Loucy (cell line): ENCODE data around the gene DHRS3.

Source experiments
- H2AFZ ChIP-seq: fragments of 200-600 bp; sonication (generic); 2 replicates; pipeline ENCODE4 v1.6.0; 2016; ENCODE audit warnings: antibody characterized with exemption, mild to moderate bottlenecking, low read length, moderate library complexity
- H3F3A ChIP-seq: fragments of 200-600 bp; 2 replicates; pipeline ENCODE4 v1.6.0; 2016; ENCODE audit warnings: antibody characterized with exemption, low read depth, mild to moderate bottlenecking
- H3K27me3 ChIP-seq: fragments of 200-600 bp; sonication (generic); 2 replicates; pipeline ENCODE4 v1.6.1; 2014; ENCODE audit warnings: low read length, mild to moderate bottlenecking; ENCODE audit not compliant: insufficient read depth, poor library complexity, severe bottlenecking
- H3K36me3 ChIP-seq: fragments of 200-600 bp; sonication (generic); 2 replicates; pipeline ENCODE4 v1.6.1; 2016; ENCODE audit warnings: low read length; ENCODE audit not compliant: insufficient read depth
- H3K4me1 ChIP-seq: fragments of 200-600 bp; sonication (generic); 2 replicates; pipeline ENCODE4 v1.5.1; 2014; ENCODE audit warnings: low read length, mild to moderate bottlenecking; ENCODE audit not compliant: insufficient read depth, poor library complexity, severe bottlenecking
- H3K4me2 ChIP-seq: fragments of 200-600 bp; sonication (generic); 2 replicates; pipeline ENCODE4 v1.6.0; 2014; ENCODE audit warnings: antibody characterized with exemption, low read length, low read depth, mild to moderate bottlenecking; ENCODE audit not compliant: poor library complexity, severe bottlenecking
- H3K4me3 ChIP-seq: fragments of 200-600 bp; sonication (generic); 2 replicates; pipeline ENCODE4 v1.5.1; 2014; ENCODE audit warnings: low read length, mild to moderate bottlenecking, mixed read lengths; ENCODE audit not compliant: poor library complexity, severe bottlenecking
- H3K79me2 ChIP-seq: fragments of 200-600 bp; sonication (generic); 2 replicates; pipeline ENCODE4 v1.6.1; 2014; ENCODE audit warnings: low read length; ENCODE audit not compliant: insufficient read depth
- H3K9ac ChIP-seq: fragments of 200-600 bp; sonication (generic); 2 replicates; pipeline ENCODE4 v1.6.0; 2014; ENCODE audit warnings: mild to moderate bottlenecking, low read depth, low read length, moderate library complexity; ENCODE audit not compliant: poor library complexity, severe bottlenecking
- H3K9me2 ChIP-seq: fragments of 200-600 bp; sonication (generic); replicated peaks from 2 replicates; pipeline ENCODE4 v1.6.1; 2016; ENCODE audit warnings: low read depth, low read length, mixed read lengths
- H3K9me3 ChIP-seq: fragments of 200-600 bp; sonication (generic); 2 replicates; pipeline ENCODE4 v1.6.1; 2014; ENCODE audit warnings: mild to moderate bottlenecking, antibody characterized with exemption, low read length, low read depth; ENCODE audit not compliant: insufficient read depth
- H4K20me1 ChIP-seq: fragments of 200-600 bp; sonication (generic); 2 replicates; pipeline ENCODE4 v1.6.0; 2014; ENCODE audit warnings: antibody characterized with exemption, low read length, mild to moderate bottlenecking; ENCODE audit not compliant: insufficient read depth, poor library complexity, severe bottlenecking
- CTCF ChIP-seq: fragments of 200-600 bp; sonication (generic); conservative IDR thresholded peaks from 2 replicates; pipeline ENCODE4 v1.5.1; 2014; ENCODE audit warnings: mild to moderate bottlenecking, antibody characterized with exemption, low read length
- EZH2phosphoT487 ChIP-seq: fragments of 200-600 bp; IDR thresholded peaks from 2 replicates; pipeline ENCODE4 v1.6.1; 2018; ENCODE audit warnings: antibody characterized with exemption, mild to moderate bottlenecking, moderate library complexity, borderline replicate concordance

The DHRS3 gene

GRCh38 chr1:12626888-12627287 is 8.9 kb upstream of the DHRS3 start:
- H4K20me1 ChIP-seq = no peaks in the 10 kb centered on the region
- no peaks in the 10 kb centered on the region for H3K36me3 ChIP-seq
- H3K9me3 ChIP-seq = no peaks in the 10 kb centered on the region
- no peaks in the 10 kb centered on the region for H3K27me3 ChIP-seq
- H3K9me2 ChIP-seq = no peaks in the 10 kb centered on the region
- no peak overlapping the region for H3K4me3 ChIP-seq
- 0 out of 2 replicates have a peak overlapping the region, but pooled peaks have one; percentile 38 for H2AFZ ChIP-seq
- no peaks in the 10 kb centered on the region for H3F3A ChIP-seq
- peak overlapping the region; percentile 12 for H3K9ac ChIP-seq
- peaks cover 13% of the 10 kb centered on the region for H3K4me1 ChIP-seq
- H3K4me2 ChIP-seq = peak overlapping the region; percentile 40
- no peak for TF ChIP-seq CTCF
- no peak for TF ChIP-seq EZH2phosphoT487
- H3K79me2 ChIP-seq = no peaks in the 10 kb centered on the region

DNA sequence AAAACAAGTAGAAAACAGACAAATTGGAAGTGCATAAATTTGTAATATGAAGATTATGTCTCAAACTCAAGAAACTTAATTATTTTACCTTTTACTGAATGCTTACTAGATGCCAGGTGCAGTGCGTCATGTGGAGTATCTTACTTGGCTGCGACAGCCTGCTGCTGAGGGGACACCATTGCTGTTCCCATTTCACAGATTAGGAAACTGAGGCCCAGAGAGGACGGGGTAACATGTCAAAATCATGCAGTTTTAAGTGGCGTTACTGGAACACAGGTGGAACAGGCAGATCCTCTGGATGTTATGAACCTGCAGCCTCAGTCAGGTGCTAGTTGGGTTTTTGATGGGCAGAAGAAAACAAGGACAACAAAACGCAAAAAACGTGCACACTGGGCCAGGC is 7.3 kb upstream of the DHRS3 start:
- H3K9me2 ChIP-seq = no peaks in the 10 kb centered on the region
- peaks cover 29% of the 10 kb centered on the region for H3K4me1 ChIP-seq
- no peaks in the 10 kb centered on the region for H4K20me1 ChIP-seq
- H3K9me3 ChIP-seq = no peaks in the 10 kb centered on the region
- H3K9ac ChIP-seq = no peak overlapping the region
- TF ChIP-seq CTCF = no peak
- TF ChIP-seq EZH2phosphoT487 = no peak
- H2AFZ ChIP-seq = no peak overlapping the region
- no peak overlapping the region for H3K4me2 ChIP-seq
- no peaks in the 10 kb centered on the region for H3F3A ChIP-seq
- no peaks in the 10 kb centered on the region for H3K36me3 ChIP-seq
- no peaks in the 10 kb centered on the region for H3K27me3 ChIP-seq
- H3K79me2 ChIP-seq = no peaks in the 10 kb centered on the region
- H3K4me3 ChIP-seq = no peak overlapping the region

DNA sequence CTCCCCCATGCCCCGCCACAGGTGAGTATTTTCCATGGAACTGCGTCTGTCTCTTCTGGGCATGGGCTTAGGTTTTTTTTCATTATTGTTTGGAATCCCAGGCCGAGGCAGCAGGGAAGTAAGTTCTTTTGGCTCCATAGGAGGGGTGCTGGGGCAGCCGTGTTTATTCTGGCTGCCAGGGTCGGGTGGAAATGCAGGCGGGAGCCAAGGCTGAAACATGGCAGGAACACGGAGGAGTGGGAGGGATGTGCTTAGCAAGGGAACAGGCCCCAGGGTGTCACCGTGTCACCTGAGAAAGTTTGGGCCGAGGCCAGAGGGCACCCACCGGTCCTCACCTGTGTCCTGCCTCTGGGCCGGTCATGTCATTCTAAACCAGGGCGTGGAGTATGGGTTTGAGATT is 4.5 kb upstream of the DHRS3 start:
- Histone ChIP-seq H3K9me3 (no peaks in the 10 kb centered on the region), H2AFZ (no peak overlapping the region), H3K4me3 (no peak overlapping the region), H3K79me2 (peaks cover under 1% of the 10 kb centered on the region; the same call in 1 of the 2 replicates), H3K9me2 (no peaks in the 10 kb centered on the region), H3K4me2 (no peak overlapping the region), H3K9ac (no peak overlapping the region), H3K36me3 (no peaks in the 10 kb centered on the region), H3K27me3 (no peaks in the 10 kb centered on the region), H3K4me1 (peaks cover 40% of the 10 kb centered on the region), H3F3A (no peaks in the 10 kb centered on the region), H4K20me1 (no peaks in the 10 kb centered on the region)
- TF ChIP-seq EZH2phosphoT487 = no peak
- no peak for TF ChIP-seq CTCF
